CD4-positive, alpha-beta T cell treated with Interleukin-21 for 1 hour (primary cell): ENCODE data around the gene MCTP1.

Experiments used
- DNase-seq: peaks from one replicate; pipeline ENCODE4 v3.0.0-alpha.2; 2020

The MCTP1 gene

GRCh38 chr5:94793816-94794198 lies 491.1 kb downstream of the MCTP1 start:
- DNase-seq, result peak; percentile 8

- peak; percentile 60 for DNase-seq
Measured at GRCh38 chr5:94793113-94793815, 491.6 kb downstream of the MCTP1 start.

- DNase-seq, result no peak
Measured at GRCh38 chr5:94791829-94792228, 493.1 kb downstream of the MCTP1 start.

GRCh38 chr5:94788527-94788926 lies 496.4 kb downstream of the MCTP1 start:
- no peak for DNase-seq

- no peak for DNase-seq
Measured at GRCh38 chr5:94784536-94785505, 500.1 kb downstream of the MCTP1 start.

GRCh38 chr5:94782383-94782782 lies 502.5 kb downstream of the MCTP1 start:
- no peak for DNase-seq

- DNase-seq, result no peak
Measured at GRCh38 chr5:94779684-94780083, 505.2 kb downstream of the MCTP1 start.

- DNase-seq, result no peak
Measured at GRCh38 chr5:94778732-94779131, 506.2 kb downstream of the MCTP1 start.

GRCh38 chr5:94778299-94778698 lies 506.6 kb downstream of the MCTP1 start:
- no peak for DNase-seq

- DNase-seq, result no peak
Measured at GRCh38 chr5:94777056-94777880, 507.6 kb downstream of the MCTP1 start.

- no peak for DNase-seq
Measured at GRCh38 chr5:94776167-94776566, 508.7 kb downstream of the MCTP1 start.

- no peak for DNase-seq
Measured at GRCh38 chr5:94775088-94775487, 509.8 kb downstream of the MCTP1 start.

GRCh38 chr5:94771742-94772141 lies 513.2 kb downstream of the MCTP1 start:
- no peak for DNase-seq

- no peak for DNase-seq
Measured at GRCh38 chr5:94769996-94770395, 514.9 kb downstream of the MCTP1 start.

GRCh38 chr5:94761786-94762185 lies 523.1 kb downstream of the MCTP1 start:
- DNase-seq, result no peak

- DNase-seq, result no peak
Measured at GRCh38 chr5:94761055-94761454, 523.8 kb downstream of the MCTP1 start.

- no peak for DNase-seq
Measured at GRCh38 chr5:94759961-94760360, 524.9 kb downstream of the MCTP1 start.

GRCh38 chr5:94759022-94759421 lies 525.9 kb downstream of the MCTP1 start:
- DNase-seq, result no peak

- DNase-seq, result no peak
Measured at GRCh38 chr5:94754824-94755223, 530.1 kb downstream of the MCTP1 start.

- no peak for DNase-seq
Measured at GRCh38 chr5:94751460-94751859, 533.4 kb downstream of the MCTP1 start.

GRCh38 chr5:94750681-94751080 lies 534.2 kb downstream of the MCTP1 start:
- no peak for DNase-seq

GRCh38 chr5:94749042-94749441 lies 535.9 kb downstream of the MCTP1 start:
- DNase-seq, result no peak

- DNase-seq, result no peak
Measured at GRCh38 chr5:94748212-94748611, 536.7 kb downstream of the MCTP1 start.
